Thoracic aorta (tissue), 2 donors: ENCODE results near the gene FKBP9. TPM values are rescaled to one million over a fixed set of nuclear protein-coding genes. Genes with fewer than 3 reads are reported as not detected.
A peak's percentile ranks its signal among the peaks of the same experiment; 100 is the strongest.

ENCODE experiments used
- ATAC-seq: fragments of 150-250 bp; one replicate; pipeline ENCODE4 v1.8.0; 2017; ENCODE audit warnings: low read depth; ENCODE audit not compliant: insufficient number of reproducible peaks, low FRiP score
- DNase-seq: peaks from one replicate; pipeline ENCODE4 v3.0.0-alpha.2; 2020; ENCODE audit warnings: low spot score
- H3K27ac ChIP-seq, 2 donors: fragments of 200-600 bp; sonication (generic); 1 replicate in 1 of 2; 2 replicates in 1 of 2; pipeline ENCODE4 v1.5.1; 2016; ENCODE audit warnings: mild to moderate bottlenecking in 2 of 2, moderate library complexity in 2 of 2
- H3K27me3 ChIP-seq: fragments of 200-600 bp; sonication (generic); replicated peaks from 2 replicates; pipeline ENCODE4 v1.6.0; 2016; ENCODE audit warnings: mild to moderate bottlenecking; ENCODE audit not compliant: insufficient read depth
- H3K36me3 ChIP-seq: fragments of 200-600 bp; sonication (generic); one replicate; pipeline ENCODE4 v1.5.1; 2016
- H3K4me1 ChIP-seq, 2 donors: fragments of 200-600 bp; sonication (generic); 1 replicate in 1 of 2; 2 replicates in 1 of 2; pipeline versions ENCODE4 v1.5.1 to v1.6.0; 2016; ENCODE audit warnings: low read depth in 2 of 2, mild to moderate bottlenecking in 1 of 2; ENCODE audit not compliant: control insufficient read depth in 1 of 2
- H3K4me3 ChIP-seq: fragments of 200-600 bp; sonication (generic); 2 replicates; pipeline ENCODE4 v1.5.1; 2016; ENCODE audit warnings: mild to moderate bottlenecking
- H3K9me3 ChIP-seq: fragments of 200-600 bp; sonication (generic); 2 replicates; pipeline ENCODE4 v1.5.1; 2016
- CTCF ChIP-seq: fragments of 200-600 bp; sonication (generic); IDR thresholded peaks from one replicate; pipeline ENCODE4 v1.5.1; 2019; ENCODE audit warnings: antibody characterized with exemption
- total RNA-seq, 2 donors: library from RNA; depleted of rRNA; stranded (reverse); fragments of >200 nt; gene quantifications; one replicate each; pipeline versions ENCODE4 v1.1.0 to v1.2.3, GENCODE V29; 2016

The FKBP9 gene
- total RNA-seq, 2 donors from 2014 or later: 166 to 196 TPM

GRCh38 chr7:32942415-32943251, 14.6 kb upstream of the FKBP9 start:
- no peaks in the 10 kb centered on the region for H3K36me3 ChIP-seq
- H3K27ac ChIP-seq: peak overlapping the region; percentile 86 to 92
- H3K27me3 ChIP-seq: no peaks in the 10 kb centered on the region
- ATAC-seq: peak; percentile 84
- no peaks in the 10 kb centered on the region for H3K9me3 ChIP-seq
- peaks cover 6 to 32% of the 10 kb centered on the region in 2 donors for H3K4me1 ChIP-seq
- peak overlapping the region; percentile 95 for H3K4me3 ChIP-seq
- DNase-seq: peak; percentile 40
- peak; percentile 24 for TF ChIP-seq CTCF

- ATAC-seq (no peak), DNase-seq (no peak)
- peak overlapping the region; percentile 86 to 92 for H3K27ac ChIP-seq
- peak overlapping the region; percentile 95 for H3K4me3 ChIP-seq
- no peaks in the 10 kb centered on the region for H3K36me3 ChIP-seq
- no peaks in the 10 kb centered on the region for H3K27me3 ChIP-seq
- peak; percentile 9 for TF ChIP-seq CTCF
- peaks cover 0 to 26% of the 10 kb centered on the region in 2 donors for H3K4me1 ChIP-seq
- H3K9me3 ChIP-seq: no peaks in the 10 kb centered on the region
These were observed 13.8 kb upstream of the FKBP9 start for GRCh38 chr7:32943252-32944030.

- Histone ChIP-seq H3K27me3 (no peaks in the 10 kb centered on the region), H3K36me3 (no peaks in the 10 kb centered on the region), H3K27ac (no peak overlapping the region), H3K9me3 (no peaks in the 10 kb centered on the region), H3K4me3 (no peak overlapping the region), H3K4me1 (no peaks in the 10 kb centered on the region)
- no peak for DNase-seq
- TF ChIP-seq CTCF: no peak
- no peak for ATAC-seq
These were observed 9.7 kb upstream of the FKBP9 start for GRCh38 chr7:32947420-32947983.

GRCh38 chr7:32948202-32948601, 9.0 kb upstream of the FKBP9 start:
- no peak for DNase-seq
- H3K9me3 ChIP-seq: no peaks in the 10 kb centered on the region
- H3K36me3 ChIP-seq: no peaks in the 10 kb centered on the region
- H3K27me3 ChIP-seq: no peaks in the 10 kb centered on the region
- H3K27ac ChIP-seq: no peak overlapping the region
- no peak overlapping the region for H3K4me3 ChIP-seq
- no peaks in the 10 kb centered on the region for H3K4me1 ChIP-seq
- TF ChIP-seq CTCF: no peak
- ATAC-seq: no peak

- H3K4me1 ChIP-seq: peaks cover 5% of the 10 kb centered on the region in 2 donors
- no peak for ATAC-seq
- no peak for TF ChIP-seq CTCF
- H3K4me3 ChIP-seq: no peak overlapping the region
- H3K27me3 ChIP-seq: no peaks in the 10 kb centered on the region
- no peak for DNase-seq
- H3K36me3 ChIP-seq: no peaks in the 10 kb centered on the region
- no peaks in the 10 kb centered on the region for H3K9me3 ChIP-seq
- H3K27ac ChIP-seq: no peak overlapping the region
These were observed 4.4 kb upstream of the FKBP9 start for GRCh38 chr7:32952876-32953275.
